SU-DHL-6 (cell line): ENCODE data around the gene FSHB.
A peak's percentile ranks its signal among the peaks of the same experiment; 100 is the strongest.
"Not testable (repeated sequence)": the region's sequence is repeated elsewhere in the genome, so short reads cannot be mapped to it uniquely, and the experiment has no call there.

Experiments used
- H2AFZ ChIP-seq: fragments of 200-600 bp; sonication (generic); 2 replicates; pipeline ENCODE4 v1.6.1; 2014; ENCODE audit warnings: low read depth, mild to moderate bottlenecking, moderate library complexity, mixed read lengths, antibody characterized with exemption, low read length; ENCODE audit not compliant: severe bottlenecking
- H3F3A ChIP-seq: fragments of 200-600 bp; shearing (Covaris generic); 2 replicates; pipeline ENCODE4 v1.6.0; 2016; ENCODE audit warnings: antibody characterized with exemption, mild to moderate bottlenecking; ENCODE audit not compliant: insufficient read depth
- H3K27ac ChIP-seq: fragments of 200-600 bp; sonication (generic); 2 replicates; pipeline ENCODE4 v1.5.1; 2016; ENCODE audit warnings: low read depth, mild to moderate bottlenecking, low read length, moderate library complexity, mixed read lengths
- H3K27me3 ChIP-seq: fragments of 200-600 bp; sonication (generic), shearing (Covaris generic); 2 replicates; pipeline ENCODE4 v1.6.0; 2014; ENCODE audit warnings: mild to moderate bottlenecking, low read length
- H3K36me3 ChIP-seq: fragments of 200-600 bp; sonication (generic); 2 replicates; pipeline ENCODE4 v1.6.1; 2014; ENCODE audit warnings: mild to moderate bottlenecking, low read length, mixed read lengths
- H3K4me2 ChIP-seq: fragments of 300-600, 200-600 bp; shearing (Covaris generic), sonication (generic); 2 replicates; pipeline ENCODE4 v1.6.0; 2014; ENCODE audit warnings: low read length, low read depth, mild to moderate bottlenecking; ENCODE audit not compliant: poor library complexity, severe bottlenecking
- H3K4me3 ChIP-seq: fragments of 200-600 bp; sonication (generic); 2 replicates; pipeline ENCODE4 v1.5.1; 2014; ENCODE audit warnings: antibody characterized with exemption, low read length, mild to moderate bottlenecking, mixed read lengths; ENCODE audit not compliant: insufficient read depth, poor library complexity, severe bottlenecking
- H3K79me2 ChIP-seq: fragments of 200-600 bp; sonication (generic); 2 replicates; pipeline ENCODE4 v1.6.1; 2014; ENCODE audit warnings: mild to moderate bottlenecking, low read length, moderate library complexity; ENCODE audit not compliant: insufficient read depth
- H3K9ac ChIP-seq: fragments of 200-600 bp; sonication (generic); 2 replicates; pipeline ENCODE4 v1.7.0; 2014; ENCODE audit warnings: mild to moderate bottlenecking, low read length
- H3K9me2 ChIP-seq: fragments of 200-600 bp; sonication (generic); replicated peaks from 2 replicates; pipeline ENCODE4 v1.6.1; 2014; ENCODE audit warnings: low read length; ENCODE audit not compliant: insufficient read depth
- H3K9me3 ChIP-seq: fragments of 200-600 bp; sonication (generic); 2 replicates; pipeline ENCODE4 v1.6.1; 2014; ENCODE audit warnings: low read length, mixed read lengths; ENCODE audit not compliant: insufficient read depth
- H4K20me1 ChIP-seq: fragments of 200-600 bp; sonication (generic); 2 replicates; pipeline ENCODE4 v1.6.1; 2014; ENCODE audit warnings: low read depth, mild to moderate bottlenecking, antibody characterized with exemption, low read length, moderate library complexity, mixed read lengths
- EZH2phosphoT487 ChIP-seq: fragments of 200-600 bp; sonication (generic), shearing (Covaris generic); conservative IDR thresholded peaks from 2 replicates; pipeline ENCODE4 v1.6.1; 2018; ENCODE audit warnings: mild to moderate bottlenecking, antibody characterized with exemption, low read length, moderate library complexity, mixed read lengths
- TF ChIP-seq, protein P1 (sequence below): fragments of 200-600 bp; sonication (generic); IDR thresholded peaks from one replicate; pipeline ENCODE4 v1.5.1; 2017; ENCODE audit warnings: antibody characterized with exemption, mild to moderate bottlenecking, low read length, moderate library complexity; ENCODE audit not compliant: insufficient read depth, poor library complexity, severe bottlenecking

Gene FSHB

DNA sequence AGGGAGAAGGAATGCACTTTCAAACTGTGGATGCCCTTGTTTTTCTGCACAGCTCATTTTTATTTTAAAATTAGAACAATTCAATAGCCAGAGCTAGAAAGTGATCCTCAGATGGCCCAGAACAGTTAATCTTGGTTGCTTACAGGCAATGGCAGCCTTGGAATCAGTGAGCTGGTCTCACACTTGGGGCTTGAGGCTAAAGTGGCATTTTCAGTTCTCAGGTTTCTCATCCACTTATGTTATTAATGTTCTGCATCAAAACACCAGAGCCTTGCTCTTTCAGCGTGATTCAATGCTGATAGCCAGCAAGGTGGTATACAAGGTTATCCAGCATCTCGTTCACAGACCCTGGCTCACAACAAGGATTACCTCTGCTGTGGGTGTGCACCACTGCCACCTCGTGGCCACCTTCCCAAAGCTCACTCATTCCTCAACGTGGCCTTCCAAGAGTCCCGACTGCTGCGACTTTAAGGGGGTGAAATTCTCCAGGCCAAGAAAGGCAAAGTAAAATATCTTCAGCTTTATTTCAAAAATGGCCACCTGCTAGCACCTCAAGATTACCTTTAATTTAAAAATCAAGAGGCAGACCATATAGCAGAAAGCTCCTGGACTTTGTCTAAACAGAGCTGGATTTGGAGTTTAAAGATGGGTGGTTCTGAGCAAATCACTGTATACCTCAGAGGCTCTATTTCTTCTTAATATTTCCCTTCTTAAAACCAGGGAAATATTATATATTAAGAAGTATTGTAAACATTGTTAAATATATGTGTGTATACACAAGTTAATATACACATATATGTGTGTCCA is 34.2 kb upstream of the FSHB start:
- Histone ChIP-seq H3K9me2 (no peaks in the 10 kb centered on the region), H3K27ac (no peak overlapping the region), H3K36me3 (no peaks in the 10 kb centered on the region), H3K4me2 (no peak overlapping the region), H3K9me3 (no peaks in the 10 kb centered on the region), H3K79me2 (no peaks in the 10 kb centered on the region), H3K9ac (no peak overlapping the region), H2AFZ (no peak overlapping the region), H3F3A (no peaks in the 10 kb centered on the region), H3K4me3 (no peak overlapping the region), H3K27me3 (no peaks in the 10 kb centered on the region), H4K20me1 (no peaks in the 10 kb centered on the region)
- no peak for TF ChIP-seq EZH2phosphoT487
- TF ChIP-seq, protein P1, sequence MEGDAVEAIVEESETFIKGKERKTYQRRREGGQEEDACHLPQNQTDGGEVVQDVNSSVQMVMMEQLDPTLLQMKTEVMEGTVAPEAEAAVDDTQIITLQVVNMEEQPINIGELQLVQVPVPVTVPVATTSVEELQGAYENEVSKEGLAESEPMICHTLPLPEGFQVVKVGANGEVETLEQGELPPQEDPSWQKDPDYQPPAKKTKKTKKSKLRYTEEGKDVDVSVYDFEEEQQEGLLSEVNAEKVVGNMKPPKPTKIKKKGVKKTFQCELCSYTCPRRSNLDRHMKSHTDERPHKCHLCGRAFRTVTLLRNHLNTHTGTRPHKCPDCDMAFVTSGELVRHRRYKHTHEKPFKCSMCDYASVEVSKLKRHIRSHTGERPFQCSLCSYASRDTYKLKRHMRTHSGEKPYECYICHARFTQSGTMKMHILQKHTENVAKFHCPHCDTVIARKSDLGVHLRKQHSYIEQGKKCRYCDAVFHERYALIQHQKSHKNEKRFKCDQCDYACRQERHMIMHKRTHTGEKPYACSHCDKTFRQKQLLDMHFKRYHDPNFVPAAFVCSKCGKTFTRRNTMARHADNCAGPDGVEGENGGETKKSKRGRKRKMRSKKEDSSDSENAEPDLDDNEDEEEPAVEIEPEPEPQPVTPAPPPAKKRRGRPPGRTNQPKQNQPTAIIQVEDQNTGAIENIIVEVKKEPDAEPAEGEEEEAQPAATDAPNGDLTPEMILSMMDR, result peak; percentile 63

DNA sequence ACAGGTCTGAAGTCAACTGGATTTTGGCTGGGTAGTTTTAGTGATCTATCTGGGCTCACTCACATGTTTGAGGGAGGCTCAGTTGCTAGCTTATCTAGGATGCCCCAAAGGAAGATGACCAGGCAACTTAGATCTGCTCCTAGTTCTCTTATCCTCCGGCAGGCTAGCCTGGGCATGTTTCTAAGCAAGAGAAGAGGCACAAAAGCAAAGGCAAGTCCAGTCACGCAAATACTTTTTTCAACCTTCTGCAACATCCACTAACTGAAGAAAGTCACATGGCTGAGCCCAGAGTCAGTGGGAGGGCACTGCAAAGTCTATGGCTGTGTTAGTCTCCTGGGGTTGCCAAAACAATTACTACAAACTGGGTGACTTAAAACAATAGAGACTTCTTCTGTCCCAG is 32.9 kb upstream of the FSHB start:
- no peaks in the 10 kb centered on the region for H3K9me3 ChIP-seq
- no peaks in the 10 kb centered on the region for H3F3A ChIP-seq
- TF ChIP-seq, protein P1, result no peak
- TF ChIP-seq EZH2phosphoT487, result no peak
- no peaks in the 10 kb centered on the region for H4K20me1 ChIP-seq
- H2AFZ ChIP-seq, result no peak overlapping the region
- H3K36me3 ChIP-seq, result no peaks in the 10 kb centered on the region
- no peak overlapping the region for H3K4me3 ChIP-seq
- H3K27ac ChIP-seq, result no peak overlapping the region
- H3K4me2 ChIP-seq, result no peak overlapping the region
- H3K9me2 ChIP-seq, result no peaks in the 10 kb centered on the region
- H3K79me2 ChIP-seq, result no peaks in the 10 kb centered on the region
- no peaks in the 10 kb centered on the region for H3K27me3 ChIP-seq
- H3K9ac ChIP-seq, result no peak overlapping the region

DNA sequence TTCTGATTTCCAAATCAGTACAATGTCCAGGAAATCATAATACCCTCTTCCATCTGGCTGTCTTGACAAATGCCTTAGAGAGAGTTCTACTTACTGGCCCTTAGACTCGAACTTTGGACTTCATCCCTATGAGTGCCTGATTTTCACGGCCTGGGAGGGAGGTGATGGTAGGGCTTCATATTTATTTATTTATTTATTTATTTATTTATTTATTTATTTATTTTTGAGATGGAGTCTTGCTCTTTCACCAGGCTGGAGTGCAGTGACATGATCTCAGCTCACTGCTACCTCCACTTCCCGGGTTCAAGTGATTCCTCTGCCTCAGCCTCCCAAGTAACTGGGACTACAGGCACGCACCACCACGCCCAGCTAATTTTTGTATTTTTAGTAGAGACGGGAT is 27.8 kb upstream of the FSHB start:
- H3K9me2 ChIP-seq, H3K9me3 ChIP-seq, H2AFZ ChIP-seq, H3K9ac ChIP-seq, H3K27ac ChIP-seq, H3K27me3 ChIP-seq, H3K79me2 ChIP-seq, H3K36me3 ChIP-seq, H4K20me1 ChIP-seq, H3K4me2 ChIP-seq, H3K4me3 ChIP-seq, H3F3A ChIP-seq: not testable (repeated sequence)

DNA sequence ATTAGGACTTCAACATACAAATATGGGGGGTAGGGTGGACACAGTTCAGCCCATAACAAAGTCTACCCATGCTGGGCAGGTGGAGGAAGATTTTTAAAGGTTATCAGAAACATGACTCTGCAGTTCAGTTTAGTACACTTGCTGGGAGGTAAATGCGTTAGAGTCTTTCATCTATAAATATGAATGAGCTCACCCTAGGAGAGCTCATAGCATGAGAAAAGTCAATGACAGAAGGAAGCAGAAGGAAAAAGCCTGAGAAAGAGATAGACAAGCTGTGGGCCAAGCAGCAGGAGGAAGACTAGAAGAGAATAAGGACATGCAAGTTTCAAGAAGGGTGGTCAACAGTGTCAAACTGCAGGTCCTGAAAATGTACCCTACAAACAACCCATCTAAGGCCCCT is 27.0 kb upstream of the FSHB start:
- Histone ChIP-seq H3K27me3 (no peaks in the 10 kb centered on the region), H3K9me2 (no peaks in the 10 kb centered on the region), H3K79me2 (no peaks in the 10 kb centered on the region), H3F3A (no peaks in the 10 kb centered on the region), H3K36me3 (no peaks in the 10 kb centered on the region), H3K9me3 (no peaks in the 10 kb centered on the region), H4K20me1 (no peaks in the 10 kb centered on the region), H3K4me3 (no peak overlapping the region), H3K4me2 (no peak overlapping the region), H3K27ac (no peak overlapping the region), H3K9ac (no peak overlapping the region), H2AFZ (no peak overlapping the region)
- TF ChIP-seq, protein P1, result no peak
- TF ChIP-seq EZH2phosphoT487, result no peak
